Transverse colon (tissue), 4 donors: Measurements from ENCODE around the gene SH3BP5L. TPM values are rescaled to one million over a fixed set of nuclear protein-coding genes. Genes with fewer than 3 reads are reported as not detected.
"Not testable (repeated sequence)": the region's sequence is repeated elsewhere in the genome, so short reads cannot be mapped to it uniquely, and the experiment has no call there.

Experiments
- DNase-seq: peaks from one replicate; pipeline ENCODE4 v3.0.0-alpha.2; 2019
- H3K27ac ChIP-seq, 4 donors: fragments of 200-600 bp; sonication (generic); 2 replicates each; pipeline ENCODE4 v1.5.1; 2016 to 2018; ENCODE audit warnings: inconsistent platforms in 4 of 4
- H3K27me3 ChIP-seq: fragments of 200-600 bp; sonication (generic); 2 replicates; pipeline ENCODE4 v1.5.1; 2017; ENCODE audit warnings: inconsistent platforms
- H3K36me3 ChIP-seq, 4 donors: fragments of 200-600 bp; sonication (generic); 2 replicates each; pipeline ENCODE4 v1.5.1; 2017 to 2019; ENCODE audit warnings: inconsistent platforms in 4 of 4
- H3K4me1 ChIP-seq, 4 donors: fragments of 200-600 bp; sonication (generic); 2 replicates each; pipeline ENCODE4 v1.5.1; 2017 to 2020; ENCODE audit warnings: inconsistent platforms in 4 of 4
- H3K4me3 ChIP-seq, 4 donors: fragments of 200-600 bp; sonication (generic); 1 replicate in 1 of 4; 2 replicates in 3 of 4; pipeline versions ENCODE4 v1.5.1 to v1.6.1; 2017 to 2019; ENCODE audit warnings: inconsistent platforms in 4 of 4
- H3K9me3 ChIP-seq, 2 donors: fragments of 200-600 bp; sonication (generic); 2 replicates each; pipeline ENCODE4 v1.5.1; 2017 to 2019; ENCODE audit warnings: inconsistent platforms in 2 of 2
- EP300 ChIP-seq: sonication (generic); formaldehyde crosslinking; IDR thresholded peaks from one replicate; pipeline ENCODE4 v1.6.1; 2017; ENCODE audit warnings: antibody characterized with exemption, low read depth
- POLR2A ChIP-seq: fragments of 450-650 bp; IDR thresholded peaks from one replicate; pipeline ENCODE4 v1.6.1; 2016; ENCODE audit warnings: antibody characterized with exemption, mild to moderate bottlenecking, moderate library complexity
- POLR2AphosphoS5 ChIP-seq, 3 donors: sonication (generic); formaldehyde crosslinking; IDR thresholded peaks; one replicate each; pipeline ENCODE4 v1.6.1; 2016; ENCODE audit warnings: antibody characterized with exemption in 3 of 3
- WGBS, 2 donors: methylation state at CpG; one replicate each; pipeline ENCODE4 v1.1.5; 2018; ENCODE audit warnings: low coverage in 1 of 2; 5-methylcytosine and 5-hydroxymethylcytosine counted together
- in situ Hi-C, 4 donors: fragments of 200-750 bp; cut with MboI; loops; one replicate each; pipeline versions ENCODE4 v1.15.0 to v1.15.1; 2017; ENCODE audit warnings: low sequenced_read_pairs in 3 of 4, low pct_ligation_motif_present in 1 of 4, low pct_unique_long_range_greater_than_20kb in 1 of 4
- intact Hi-C: fragments of 100-400 bp; cut with DNase I; formaldehyde crosslinking; loops from one replicate; pipeline ENCODE4 v1.15.1; 2023; ENCODE audit warnings: low total_unique reads
- total RNA-seq, 4 donors: library from RNA; depleted of rRNA; stranded (reverse); fragments of >200 nt; gene quantifications; one replicate each; pipeline ENCODE4 v1.1.0, GENCODE V29; 2016
- TF ChIP-seq, protein P1 (sequence below), 5 experiments: fragments of 200-600 bp in 3 of 5; fragments of 450-650 bp in 2 of 5; sonication (generic) in 3 of 5; IDR thresholded peaks; 1 replicate in 2 of 5; 2 replicates in 3 of 5; pipeline ENCODE4 v1.5.1; 2016 to 2017; ENCODE audit warnings: antibody characterized with exemption in 5 of 5, inconsistent platforms in 3 of 5, mild to moderate bottlenecking in 2 of 5, moderate library complexity in 1 of 5

Gene SH3BP5L
- total RNA-seq, 4 donors from 2014 or later, result 28.1 to 36.2 (median 31.4) TPM

DNA sequence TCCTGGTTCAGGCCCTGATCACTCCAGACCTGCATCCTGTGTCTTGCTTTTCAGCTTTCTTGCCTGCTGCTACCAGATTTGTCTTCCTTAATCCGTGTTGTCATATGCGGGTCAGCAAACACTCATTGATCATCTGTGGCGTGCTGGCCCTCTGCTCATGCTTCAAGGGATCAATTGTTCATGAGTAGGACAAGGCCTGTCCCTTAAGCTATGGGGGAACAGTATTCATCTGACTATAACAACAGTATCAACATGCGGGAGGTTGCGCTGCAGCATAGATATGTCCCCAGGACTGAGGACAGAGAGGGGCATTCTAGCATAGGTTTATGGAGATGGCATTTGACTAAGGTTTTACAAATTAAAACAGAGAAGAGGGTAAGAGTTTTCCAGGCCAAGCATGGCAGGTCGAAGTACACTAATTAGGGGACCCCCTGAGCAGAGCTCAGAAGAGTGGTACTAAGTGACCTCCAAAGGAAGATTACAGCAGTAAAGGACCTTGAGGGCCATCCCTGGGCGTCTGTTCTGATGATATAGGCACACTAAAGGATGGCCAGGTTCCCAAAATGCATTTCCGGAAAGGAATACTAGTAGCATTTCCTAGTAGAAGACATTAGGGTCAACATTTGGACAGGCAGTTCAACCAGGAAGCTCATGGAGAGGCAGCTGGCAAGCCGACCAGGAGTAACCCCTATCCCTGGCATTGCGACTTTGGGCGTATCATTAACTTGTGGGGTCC is 11.5 kb upstream of the SH3BP5L start:
- Histone ChIP-seq H3K36me3 (no peaks in the 10 kb centered on the region), H3K4me3 (peak overlapping the region in 3 of 4 donors; percentile 52 to 97 (median 72)), H3K9me3 (no peaks in the 10 kb centered on the region), H3K27ac (peak overlapping the region; percentile 95 to 100 (median 98)), H3K4me1 (peaks cover 14 to 31% (median 20%) of the 10 kb centered on the region in 4 donors), H3K27me3 (no peaks in the 10 kb centered on the region)
- in situ Hi-C loops, result no loop called here
- 32 to 48% methylated on average over 5 to 11 of the region's 11 CpGs for WGBS, 2 donors
- peak; percentile 26 for DNase-seq
- no peak for TF ChIP-seq POLR2AphosphoS5 (IDR thresholded peaks at IDR 0.05)
- TF ChIP-seq EP300, result no peak
- no peak for TF ChIP-seq POLR2A
- TF ChIP-seq, protein P1, sequence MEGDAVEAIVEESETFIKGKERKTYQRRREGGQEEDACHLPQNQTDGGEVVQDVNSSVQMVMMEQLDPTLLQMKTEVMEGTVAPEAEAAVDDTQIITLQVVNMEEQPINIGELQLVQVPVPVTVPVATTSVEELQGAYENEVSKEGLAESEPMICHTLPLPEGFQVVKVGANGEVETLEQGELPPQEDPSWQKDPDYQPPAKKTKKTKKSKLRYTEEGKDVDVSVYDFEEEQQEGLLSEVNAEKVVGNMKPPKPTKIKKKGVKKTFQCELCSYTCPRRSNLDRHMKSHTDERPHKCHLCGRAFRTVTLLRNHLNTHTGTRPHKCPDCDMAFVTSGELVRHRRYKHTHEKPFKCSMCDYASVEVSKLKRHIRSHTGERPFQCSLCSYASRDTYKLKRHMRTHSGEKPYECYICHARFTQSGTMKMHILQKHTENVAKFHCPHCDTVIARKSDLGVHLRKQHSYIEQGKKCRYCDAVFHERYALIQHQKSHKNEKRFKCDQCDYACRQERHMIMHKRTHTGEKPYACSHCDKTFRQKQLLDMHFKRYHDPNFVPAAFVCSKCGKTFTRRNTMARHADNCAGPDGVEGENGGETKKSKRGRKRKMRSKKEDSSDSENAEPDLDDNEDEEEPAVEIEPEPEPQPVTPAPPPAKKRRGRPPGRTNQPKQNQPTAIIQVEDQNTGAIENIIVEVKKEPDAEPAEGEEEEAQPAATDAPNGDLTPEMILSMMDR (IDR thresholded peaks at IDR 0.05), result no peak
- intact Hi-C loops, result no loop called here

DNA sequence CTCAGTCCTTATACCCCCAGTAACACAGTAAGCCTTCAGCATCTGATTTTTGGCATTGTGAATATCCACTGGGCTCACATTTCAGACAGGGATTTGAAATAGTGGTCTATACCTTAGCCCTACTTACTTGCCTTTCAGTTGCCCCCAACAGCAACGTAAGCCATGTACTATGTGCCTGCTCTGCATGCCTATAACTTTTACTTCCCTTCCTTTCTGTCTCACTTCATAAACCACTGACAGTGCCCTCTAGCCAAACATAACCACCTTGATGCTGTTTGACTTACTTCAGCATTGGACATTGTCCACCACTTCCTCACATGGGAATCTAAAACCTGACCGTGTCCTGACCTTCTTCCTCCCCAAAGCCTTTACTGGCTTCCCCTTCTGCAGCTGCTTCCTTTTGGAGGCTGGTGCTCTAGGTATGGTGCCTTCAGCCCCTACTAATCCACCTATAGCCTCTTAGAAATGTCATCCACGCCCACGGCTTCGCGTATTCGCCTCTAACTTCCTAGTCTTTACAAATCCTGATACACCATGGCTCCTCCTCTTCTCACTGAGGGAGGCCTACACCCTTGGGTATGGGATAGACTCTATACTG is 8.7 kb upstream of the SH3BP5L start:
- H3K4me1 ChIP-seq, result peaks cover 4 to 12% (median 11%) of the 10 kb centered on the region in 4 donors
- in situ Hi-C loops, result no loop called here
- H3K9me3 ChIP-seq, result no peaks in the 10 kb centered on the region
- intact Hi-C loops, result no loop called here
- no peak overlapping the region for H3K4me3 ChIP-seq
- TF ChIP-seq POLR2AphosphoS5 (IDR thresholded peaks at IDR 0.05), result no peak
- no peak for TF ChIP-seq POLR2A
- TF ChIP-seq, protein P1 (IDR thresholded peaks at IDR 0.05), result no peak
- TF ChIP-seq EP300, result no peak
- WGBS, 2 donors, result 61 to 65% methylated on average over 7 of the region's 7 CpGs
- no peak for DNase-seq
- no peaks in the 10 kb centered on the region for H3K27me3 ChIP-seq
- H3K27ac ChIP-seq, result no peak overlapping the region
- no peaks in the 10 kb centered on the region for H3K36me3 ChIP-seq

DNA sequence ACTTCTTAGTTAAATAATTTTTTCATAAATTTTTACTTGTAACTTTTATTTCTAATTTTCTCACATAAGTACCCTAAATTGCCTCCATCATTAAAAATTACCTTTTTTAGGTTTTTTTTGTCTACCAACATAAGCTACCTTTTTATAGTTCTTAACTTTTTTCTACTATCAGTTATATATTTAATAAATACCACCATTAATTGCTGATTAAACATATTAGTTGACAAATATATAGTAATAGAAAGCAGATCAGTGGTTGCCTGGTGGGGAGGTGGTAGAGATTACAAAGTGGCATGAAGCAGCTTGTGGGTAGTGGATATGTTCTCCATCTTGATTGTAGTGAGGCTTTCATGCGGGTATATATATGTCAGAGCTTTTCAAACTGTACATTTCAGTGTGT is 6.1 kb upstream of the SH3BP5L start:
- intact Hi-C loops, result no loop called here
- H3K36me3 ChIP-seq, result no peaks in the 10 kb centered on the region
- H3K9me3 ChIP-seq, result no peaks in the 10 kb centered on the region
- no peak for DNase-seq
- no peak overlapping the region for H3K4me3 ChIP-seq
- no peaks in the 10 kb centered on the region for H3K27me3 ChIP-seq
- H3K4me1 ChIP-seq, result peaks cover 2 to 8% (median 5%) of the 10 kb centered on the region in 4 donors
- WGBS, 2 donors, result 88 to 93% methylated on average over 1 of the region's 1 CpG
- no peak for TF ChIP-seq POLR2AphosphoS5 (IDR thresholded peaks at IDR 0.05)
- in situ Hi-C loops, result no loop called here
- no peak overlapping the region for H3K27ac ChIP-seq

DNA sequence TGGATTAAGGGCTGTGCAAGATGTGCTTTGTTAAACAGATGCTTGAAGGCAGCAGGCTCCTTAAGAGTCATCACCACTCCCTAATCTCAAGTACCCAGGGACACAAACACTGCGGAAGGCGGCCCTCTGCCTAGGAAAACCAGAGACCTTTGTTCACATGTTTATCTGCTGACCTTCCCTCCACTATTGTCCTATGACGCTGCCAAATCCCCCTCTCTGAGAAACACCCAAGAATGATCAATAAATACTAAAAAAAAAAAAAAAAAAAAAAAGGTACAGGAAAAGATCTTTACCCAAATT is 5.0 kb upstream of the SH3BP5L start:
- H3K4me3 ChIP-seq, H3K27me3 ChIP-seq, intact Hi-C loops, H3K27ac ChIP-seq, H3K36me3 ChIP-seq, H3K4me1 ChIP-seq, H3K9me3 ChIP-seq, in situ Hi-C loops, DNase-seq: not testable (repeated sequence)
- 45 to 54% methylated on average over 3 of the region's 3 CpGs for WGBS, 2 donors

DNA sequence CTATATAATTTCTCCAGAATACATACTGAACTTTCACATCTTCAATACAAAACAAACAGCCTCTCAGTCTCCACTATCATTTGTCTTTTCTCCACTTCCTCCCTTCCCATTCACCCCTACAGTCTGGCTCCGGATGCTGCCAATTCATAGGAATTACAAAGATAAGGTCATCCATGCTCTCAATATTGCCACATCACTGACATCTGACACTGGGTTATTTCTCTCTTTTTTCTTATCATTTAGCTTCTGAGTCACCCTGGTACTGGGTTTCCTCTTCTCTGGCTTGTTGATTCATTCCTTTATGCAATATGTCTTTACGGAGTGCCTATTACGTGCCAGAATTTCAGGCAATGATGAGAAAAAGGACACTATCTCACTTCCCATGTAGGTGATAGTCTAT is 3.1 kb upstream of the SH3BP5L start:
- Histone ChIP-seq H3K9me3 (no peaks in the 10 kb centered on the region), H3K4me3 (no peak overlapping the region), H3K27me3 (no peaks in the 10 kb centered on the region), H3K36me3 (no peaks in the 10 kb centered on the region), H3K4me1 (peaks cover 20 to 22% (median 21%) of the 10 kb centered on the region in 4 donors), H3K27ac (no peak overlapping the region)
- DNase-seq, result no peak
- TF ChIP-seq POLR2A (no peak), POLR2AphosphoS5 (IDR thresholded peaks at IDR 0.05) (no peak), EP300 (no peak)
- TF ChIP-seq, protein P1 (IDR thresholded peaks at IDR 0.05), result no peak
- 55 to 71% methylated on average over 3 of the region's 3 CpGs for WGBS, 2 donors
- in situ Hi-C loops, result no loop called here
- intact Hi-C loops, result no loop called here
